AG04449 (cell line): ENCODE results near the gene TMEM17.

Source experiments
- CTCF ChIA-PET: fragments of 350-600 bp; formaldehyde crosslinking; extraction: SDS; loops from one replicate; lab custom pipeline; 2021; ENCODE audit warnings: antibody characterized with exemption; lab: Yijun Ruan, JAX
- POLR2A ChIA-PET: fragments of 400-600, 350-600 bp; formaldehyde crosslinking; extraction: SDS; loops from one replicate; lab custom pipeline; 2020; ENCODE audit warnings: antibody characterized with exemption, inconsistent platforms; lab: Yijun Ruan, JAX
- DNase-seq: peaks from one replicate; pipeline ENCODE4 v3.0.0-alpha.2; 2010; ENCODE audit warnings: low read depth, low spot score
- H3K4me3 ChIP-seq: 2 replicates; pipeline ENCODE4 v1.5.1; 2011; ENCODE audit warnings: low read depth, mild to moderate bottlenecking, control low read depth, low read length
- TF ChIP-seq, protein P1 (sequence below): IDR thresholded peaks from one replicate; pipeline ENCODE4 v1.5.1; 2011; ENCODE audit warnings: mild to moderate bottlenecking, moderate library complexity, low read length, control low read depth, inconsistent platforms; ENCODE audit not compliant: insufficient read depth; ENCODE audit errors: missing control alignments

The TMEM17 gene

DNA sequence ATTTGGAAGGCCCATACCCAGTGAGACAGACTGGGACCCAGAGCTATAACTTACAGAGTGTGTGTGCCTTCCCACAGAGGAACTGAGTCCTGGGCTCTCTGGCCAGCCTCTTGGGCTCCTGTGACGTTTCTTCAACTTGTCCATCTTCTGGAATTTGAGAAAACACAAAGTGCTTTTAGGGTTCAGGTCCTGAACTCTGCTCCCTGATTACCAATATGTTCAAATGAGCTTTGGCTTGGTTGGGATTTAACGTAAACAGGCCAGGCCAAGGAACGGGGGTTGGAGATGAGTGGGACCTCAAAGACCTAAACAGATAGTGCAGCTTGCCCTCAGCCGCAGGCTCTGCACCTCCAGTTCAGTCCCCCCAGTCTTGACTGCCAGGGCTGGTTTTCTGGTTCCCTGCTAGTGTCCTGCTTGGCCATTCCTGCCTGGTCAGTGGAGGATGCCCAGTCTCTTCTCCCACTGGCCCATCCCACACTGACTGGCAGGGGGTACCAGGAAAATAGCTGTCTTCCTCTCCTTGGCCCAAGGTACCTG is 44.9 kb downstream of the TMEM17 start:
- CTCF ChIA-PET: interaction anchor here (0.7 to 11.2 kb wide), 3 partner anchors 18 to 320 kb away, joined by 3 to 196 read pairs (median 3); no protein-coding TSS in a partner anchor
- no peak overlapping the region for H3K4me3 ChIP-seq
- no peak for DNase-seq
- TF ChIP-seq, protein P1, sequence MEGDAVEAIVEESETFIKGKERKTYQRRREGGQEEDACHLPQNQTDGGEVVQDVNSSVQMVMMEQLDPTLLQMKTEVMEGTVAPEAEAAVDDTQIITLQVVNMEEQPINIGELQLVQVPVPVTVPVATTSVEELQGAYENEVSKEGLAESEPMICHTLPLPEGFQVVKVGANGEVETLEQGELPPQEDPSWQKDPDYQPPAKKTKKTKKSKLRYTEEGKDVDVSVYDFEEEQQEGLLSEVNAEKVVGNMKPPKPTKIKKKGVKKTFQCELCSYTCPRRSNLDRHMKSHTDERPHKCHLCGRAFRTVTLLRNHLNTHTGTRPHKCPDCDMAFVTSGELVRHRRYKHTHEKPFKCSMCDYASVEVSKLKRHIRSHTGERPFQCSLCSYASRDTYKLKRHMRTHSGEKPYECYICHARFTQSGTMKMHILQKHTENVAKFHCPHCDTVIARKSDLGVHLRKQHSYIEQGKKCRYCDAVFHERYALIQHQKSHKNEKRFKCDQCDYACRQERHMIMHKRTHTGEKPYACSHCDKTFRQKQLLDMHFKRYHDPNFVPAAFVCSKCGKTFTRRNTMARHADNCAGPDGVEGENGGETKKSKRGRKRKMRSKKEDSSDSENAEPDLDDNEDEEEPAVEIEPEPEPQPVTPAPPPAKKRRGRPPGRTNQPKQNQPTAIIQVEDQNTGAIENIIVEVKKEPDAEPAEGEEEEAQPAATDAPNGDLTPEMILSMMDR: no peak
- POLR2A ChIA-PET: no interaction called here

- no peak for DNase-seq
- CTCF ChIA-PET: interaction anchor here (1.4 to 11.2 kb wide), 3 partner anchors 11 to 312 kb away, joined by 3 to 196 read pairs (median 4); no protein-coding TSS in a partner anchor
- POLR2A ChIA-PET: no interaction called here
- H3K4me3 ChIP-seq: no peak overlapping the region
- TF ChIP-seq, protein P1: no peak
Observed at GRCh38 chr2:62460175-62460574, 45.8 kb downstream of the TMEM17 start.

- ChIA-PET POLR2A (no interaction called here), CTCF (interaction anchor here (0.9 to 11.2 kb wide), 3 partner anchors 11 to 312 kb away, joined by 3 to 196 read pairs (median 4); no protein-coding TSS in a partner anchor)
- TF ChIP-seq, protein P1: no peak
- no peak for DNase-seq
- H3K4me3 ChIP-seq: no peak overlapping the region
Observed at GRCh38 chr2:62459672-62460071, 46.3 kb downstream of the TMEM17 start.

DNA sequence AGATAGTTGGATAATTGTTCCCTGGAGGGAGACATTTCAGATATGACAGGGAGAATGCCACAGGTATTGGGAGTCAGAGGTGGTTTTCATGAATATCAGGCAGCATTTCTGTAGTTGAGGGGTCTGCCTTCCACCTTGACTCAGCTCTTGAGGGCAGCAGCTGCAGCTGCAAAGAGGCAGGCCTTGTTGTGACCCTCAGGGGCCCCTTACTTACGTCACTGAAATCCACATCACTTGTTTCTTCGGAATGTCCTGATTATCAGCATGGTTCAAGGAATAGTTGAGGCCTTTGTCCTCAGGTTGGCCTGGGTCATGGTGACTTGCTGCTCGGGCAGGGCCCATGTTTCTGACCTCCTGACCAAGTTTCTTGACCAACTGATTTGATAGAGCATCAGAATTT is 46.9 kb downstream of the TMEM17 start:
- POLR2A ChIA-PET: no interaction called here
- no peak overlapping the region for H3K4me3 ChIP-seq
- no peak for DNase-seq
- CTCF ChIA-PET: interaction anchor here (0.9 to 11.2 kb wide), 4 partner anchors 12 to 322 kb away, joined by 3 to 196 read pairs (median 18); no protein-coding TSS in a partner anchor
- TF ChIP-seq, protein P1: no peak

- POLR2A ChIA-PET: no interaction called here
Observed at GRCh38 chr2:62458671-62459081, 47.3 kb downstream of the TMEM17 start.

DNA sequence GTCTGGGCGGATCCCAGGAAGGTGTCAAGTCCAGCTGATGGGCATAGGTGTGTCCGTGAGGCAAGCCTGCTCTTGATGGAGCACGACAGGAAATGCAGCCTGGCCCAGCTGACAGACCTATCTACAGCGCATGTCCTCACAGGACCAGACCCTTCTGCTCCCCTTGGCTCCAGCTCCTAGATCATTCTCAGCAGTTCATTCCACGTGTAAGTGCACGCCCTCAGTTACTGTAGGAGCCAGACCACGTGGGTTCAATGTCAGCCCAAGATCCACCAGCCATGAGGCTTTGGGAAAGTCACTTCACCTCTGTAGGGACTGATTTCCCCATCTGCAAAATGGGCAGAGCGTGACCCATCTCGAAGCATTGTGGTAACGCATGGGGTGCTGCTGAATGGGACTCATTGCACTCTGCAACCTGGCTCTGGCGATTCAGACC is 47.8 kb downstream of the TMEM17 start:
- POLR2A ChIA-PET: no interaction called here

More at GRCh38 chr2:62458671-62459081, 47.3 kb downstream of the TMEM17 start:
- no peak for DNase-seq
- CTCF ChIA-PET: interaction anchor here (1.5 to 11.2 kb wide), 6 partner anchors 8 to 322 kb away, joined by 3 to 196 read pairs (median 20); no protein-coding TSS in a partner anchor
- no peak overlapping the region for H3K4me3 ChIP-seq
- TF ChIP-seq, protein P1: no peak

More for the DNA sequence above, 47.8 kb downstream of the TMEM17 start:
- H3K4me3 ChIP-seq: no peak overlapping the region
- TF ChIP-seq, protein P1: no peak
- CTCF ChIA-PET: interaction anchor here (0.9 to 11.2 kb wide), 29 partner anchors 8 to 540 kb away, joined by 3 to 196 read pairs (median 6); no protein-coding TSS in a partner anchor
- DNase-seq: no peak
